Right atrium auricular region (tissue), 2 donors: ENCODE measurements around the gene FAM171A1. TPM values are rescaled to one million over a fixed set of nuclear protein-coding genes. Genes with fewer than 3 reads are reported as not detected.

Experiments
- DNase-seq: peaks from one replicate; pipeline ENCODE4 v3.0.0-alpha.2; 2019; ENCODE audit warnings: low spot score
- H3K27ac ChIP-seq, 2 donors: fragments of 200-600 bp; sonication (generic); 1 replicate in 1 of 2; 2 replicates in 1 of 2; pipeline ENCODE4 v1.5.1; 2016 to 2019
- H3K27me3 ChIP-seq, 2 donors: fragments of 200-600 bp; sonication (generic); one replicate each; pipeline versions ENCODE4 v1.5.1 to v1.6.0; 2017 to 2019
- H3K36me3 ChIP-seq: fragments of 200-600 bp; sonication (generic); one replicate; pipeline ENCODE4 v1.5.1; 2016
- H3K4me1 ChIP-seq, 2 donors: fragments of 200-600 bp; sonication (generic); one replicate each; pipeline versions ENCODE4 v1.5.1 to v1.6.0; 2017 to 2019
- H3K4me3 ChIP-seq, 2 donors: fragments of 200-600 bp; sonication (generic); 1 replicate in 1 of 2; 2 replicates in 1 of 2; pipeline ENCODE4 v1.5.1; 2017 to 2019; ENCODE audit warnings: mild to moderate bottlenecking in 1 of 2, moderate library complexity in 1 of 2
- H3K9me3 ChIP-seq, 2 donors: fragments of 200-600 bp; sonication (generic); one replicate each; pipeline ENCODE4 v1.5.1; 2019
- total RNA-seq, 2 donors: library from RNA; depleted of rRNA; stranded (reverse); fragments of >200 nt; gene quantifications; one replicate each; pipeline ENCODE4 v1.1.0, GENCODE V29; 2016
- TF ChIP-seq, protein P1 (sequence below), 2 donors: fragments of 200-600 bp; sonication (generic); IDR thresholded peaks; one replicate each; pipeline ENCODE4 v1.5.1; 2019; ENCODE audit warnings: antibody characterized with exemption in 2 of 2

Gene FAM171A1
- total RNA-seq, 2 donors from 2014 or later, result 7.8 to 13.7 TPM

DNA sequence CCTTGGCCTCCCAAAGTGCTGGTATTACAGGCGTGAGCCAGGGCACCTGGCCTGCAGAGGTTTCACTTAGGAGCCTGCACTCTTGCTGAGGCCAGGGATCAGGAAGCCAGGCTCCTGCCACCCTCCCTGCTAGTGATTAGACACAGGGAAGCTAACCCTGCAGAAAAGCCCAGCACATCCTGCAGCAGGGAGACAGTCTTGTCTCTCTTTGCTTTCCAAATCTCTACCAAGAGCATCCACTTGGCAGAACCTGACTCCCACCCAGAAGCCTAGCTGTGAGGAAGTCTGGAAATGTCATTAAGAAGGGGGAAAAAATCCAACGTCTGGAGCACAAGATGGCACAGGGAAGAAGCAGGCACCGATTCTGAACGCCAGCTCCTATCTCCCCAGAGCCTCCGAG lies 8.0 kb upstream of the FAM171A1 start:
- H3K4me3 ChIP-seq, result no peak overlapping the region
- no peak overlapping the region for H3K27ac ChIP-seq
- H3K27me3 ChIP-seq, result no peaks in the 10 kb centered on the region
- H3K4me1 ChIP-seq, result no peaks in the 10 kb centered on the region
- TF ChIP-seq, protein P1, sequence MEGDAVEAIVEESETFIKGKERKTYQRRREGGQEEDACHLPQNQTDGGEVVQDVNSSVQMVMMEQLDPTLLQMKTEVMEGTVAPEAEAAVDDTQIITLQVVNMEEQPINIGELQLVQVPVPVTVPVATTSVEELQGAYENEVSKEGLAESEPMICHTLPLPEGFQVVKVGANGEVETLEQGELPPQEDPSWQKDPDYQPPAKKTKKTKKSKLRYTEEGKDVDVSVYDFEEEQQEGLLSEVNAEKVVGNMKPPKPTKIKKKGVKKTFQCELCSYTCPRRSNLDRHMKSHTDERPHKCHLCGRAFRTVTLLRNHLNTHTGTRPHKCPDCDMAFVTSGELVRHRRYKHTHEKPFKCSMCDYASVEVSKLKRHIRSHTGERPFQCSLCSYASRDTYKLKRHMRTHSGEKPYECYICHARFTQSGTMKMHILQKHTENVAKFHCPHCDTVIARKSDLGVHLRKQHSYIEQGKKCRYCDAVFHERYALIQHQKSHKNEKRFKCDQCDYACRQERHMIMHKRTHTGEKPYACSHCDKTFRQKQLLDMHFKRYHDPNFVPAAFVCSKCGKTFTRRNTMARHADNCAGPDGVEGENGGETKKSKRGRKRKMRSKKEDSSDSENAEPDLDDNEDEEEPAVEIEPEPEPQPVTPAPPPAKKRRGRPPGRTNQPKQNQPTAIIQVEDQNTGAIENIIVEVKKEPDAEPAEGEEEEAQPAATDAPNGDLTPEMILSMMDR (IDR thresholded peaks at IDR 0.05), result no peak
- no peaks in the 10 kb centered on the region for H3K9me3 ChIP-seq
- no peak for DNase-seq
- no peaks in the 10 kb centered on the region for H3K36me3 ChIP-seq

DNA sequence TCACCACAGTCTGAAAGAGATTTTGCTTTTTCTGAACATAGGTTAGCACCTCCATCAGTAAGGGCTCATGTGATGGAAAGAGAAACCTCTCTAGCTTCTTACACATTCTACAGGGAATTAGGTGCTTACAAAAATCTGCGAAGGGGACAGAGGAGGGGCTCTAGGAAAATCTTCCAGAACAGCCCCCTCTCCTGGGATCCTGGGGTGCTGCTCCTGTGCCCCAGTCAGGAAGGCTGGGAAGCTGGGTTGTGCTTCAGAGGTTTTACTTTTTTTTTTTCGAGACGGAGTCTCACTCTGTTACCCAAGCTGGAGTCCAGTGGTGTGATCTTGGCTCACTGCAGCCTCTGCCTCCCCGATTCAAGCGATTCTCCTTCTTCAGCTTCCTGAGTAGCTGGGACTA lies 7.5 kb upstream of the FAM171A1 start:
- Histone ChIP-seq H3K4me3 (no peak overlapping the region), H3K27me3 (no peaks in the 10 kb centered on the region), H3K36me3 (no peaks in the 10 kb centered on the region), H3K4me1 (no peaks in the 10 kb centered on the region), H3K9me3 (no peaks in the 10 kb centered on the region), H3K27ac (no peak overlapping the region)
- DNase-seq, result no peak
- TF ChIP-seq, protein P1 (IDR thresholded peaks at IDR 0.05), result no peak

DNA sequence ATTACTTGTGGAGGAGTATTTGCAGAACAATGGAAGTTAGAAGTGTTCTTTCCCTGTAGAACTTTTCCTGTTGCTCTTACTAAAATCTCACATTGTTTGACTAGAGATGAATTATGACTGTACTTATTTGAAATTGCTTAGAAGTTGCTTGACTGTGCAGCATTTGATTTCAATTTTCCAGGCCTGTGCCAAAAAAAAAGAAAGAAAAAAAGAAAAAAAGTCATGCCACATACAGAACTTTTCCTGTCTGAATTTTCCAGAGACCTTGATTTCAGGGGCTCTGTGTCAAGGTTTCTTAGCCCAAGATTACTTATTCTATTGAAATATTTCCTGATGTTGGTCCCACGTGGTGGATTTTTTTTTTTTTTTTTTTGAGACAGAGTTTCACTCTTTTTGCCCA lies 3.5 kb upstream of the FAM171A1 start:
- TF ChIP-seq, protein P1 (IDR thresholded peaks at IDR 0.05), result no peak
- no peak for DNase-seq
- peaks cover 0 to 4% of the 10 kb centered on the region in 2 donors for H3K4me1 ChIP-seq
- H3K27ac ChIP-seq, result no peak overlapping the region
- no peaks in the 10 kb centered on the region for H3K27me3 ChIP-seq
- H3K36me3 ChIP-seq, result no peaks in the 10 kb centered on the region
- H3K4me3 ChIP-seq, result no peak overlapping the region
- H3K9me3 ChIP-seq, result no peaks in the 10 kb centered on the region

DNA sequence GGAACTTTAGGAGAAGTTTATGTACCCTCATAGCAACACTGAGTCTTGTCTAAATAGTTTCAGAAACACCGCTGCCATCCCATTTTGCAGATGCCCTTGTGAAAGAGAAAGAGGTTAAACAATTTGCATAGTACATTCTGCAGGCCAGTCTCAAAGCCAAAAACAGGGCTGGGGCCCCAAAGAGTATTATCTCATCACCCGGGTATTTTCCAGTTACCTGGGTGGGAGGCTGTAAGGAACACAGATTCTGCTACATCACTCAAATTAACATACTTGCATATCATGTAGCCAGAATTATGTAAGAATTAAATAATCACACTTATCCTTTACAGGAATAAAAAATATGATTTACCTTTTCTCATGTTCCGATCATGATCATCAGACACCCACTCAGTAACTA lies 3.1 kb upstream of the FAM171A1 start:
- Histone ChIP-seq H3K27me3 (no peaks in the 10 kb centered on the region), H3K9me3 (no peaks in the 10 kb centered on the region), H3K36me3 (no peaks in the 10 kb centered on the region), H3K4me1 (peaks cover 0 to 7% of the 10 kb centered on the region in 2 donors), H3K27ac (no peak overlapping the region), H3K4me3 (no peak overlapping the region)
- DNase-seq, result no peak
- TF ChIP-seq, protein P1 (IDR thresholded peaks at IDR 0.05), result no peak

DNA sequence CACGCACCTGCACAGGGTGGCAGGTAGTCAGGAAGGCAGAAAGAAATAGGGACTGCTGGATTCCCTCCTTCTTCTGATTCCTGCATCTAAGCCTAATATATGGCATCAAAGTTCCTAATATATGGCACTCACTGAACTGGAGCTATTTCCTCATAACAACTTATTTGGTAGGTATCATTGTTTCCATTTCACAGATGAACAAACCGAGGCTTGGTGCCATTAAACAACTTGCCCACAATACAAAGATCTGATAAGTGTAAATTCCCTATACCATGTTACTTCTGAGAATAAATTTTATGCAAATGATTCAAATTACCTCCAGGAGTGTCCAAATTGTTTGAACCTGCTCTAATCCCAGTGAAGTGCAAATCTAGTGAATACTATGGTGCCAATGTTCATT lies 2.1 kb upstream of the FAM171A1 start:
- Histone ChIP-seq H3K4me3 (no peak overlapping the region), H3K4me1 (peaks cover 0 to 7% of the 10 kb centered on the region in 2 donors), H3K36me3 (no peaks in the 10 kb centered on the region), H3K27me3 (no peaks in the 10 kb centered on the region), H3K9me3 (no peaks in the 10 kb centered on the region), H3K27ac (no peak overlapping the region)
- no peak for DNase-seq
- TF ChIP-seq, protein P1 (IDR thresholded peaks at IDR 0.05), result no peak

DNA sequence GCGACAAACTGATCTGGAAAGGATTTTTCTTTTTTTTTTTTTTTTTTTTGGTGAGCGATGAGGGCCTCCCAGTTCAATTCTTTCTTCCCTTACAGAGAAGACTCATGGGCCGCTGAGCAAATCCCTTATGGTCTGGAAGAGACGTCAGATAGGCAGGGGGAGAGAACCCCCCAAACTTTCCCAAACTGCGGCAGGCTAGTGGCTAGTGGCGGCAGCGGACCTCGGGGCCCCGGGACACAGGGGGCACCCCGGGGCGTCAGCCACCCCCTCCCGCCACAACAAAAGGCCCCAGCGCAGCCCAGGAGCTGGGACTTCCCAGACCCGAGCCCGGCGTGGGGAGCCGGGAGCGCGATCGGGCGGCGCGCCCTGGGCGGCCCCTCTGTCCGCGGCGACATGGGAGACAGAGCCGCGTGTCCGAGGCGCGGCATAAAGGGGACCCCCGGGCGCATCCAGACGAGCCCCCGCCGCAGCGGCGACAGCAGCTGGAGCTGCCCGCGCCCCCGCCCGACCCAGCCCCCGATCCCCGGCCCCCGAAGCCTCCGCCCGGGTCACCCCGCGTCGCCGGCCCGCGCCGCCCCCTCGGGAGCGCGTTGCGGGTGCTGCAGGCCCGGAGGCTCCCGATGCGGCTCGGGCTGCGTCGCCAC lies 755 bp downstream of the FAM171A1 start:
- H3K4me3 ChIP-seq, result peak overlapping the region; percentile 70 to 76
- H3K27ac ChIP-seq, result peak overlapping the region; percentile 2 to 66
- no peaks in the 10 kb centered on the region for H3K27me3 ChIP-seq
- no peak for DNase-seq
- TF ChIP-seq, protein P1 (IDR thresholded peaks at IDR 0.05), result no peak
- no peaks in the 10 kb centered on the region for H3K36me3 ChIP-seq
- H3K9me3 ChIP-seq, result no peaks in the 10 kb centered on the region
- peaks cover 0 to 7% of the 10 kb centered on the region in 2 donors for H3K4me1 ChIP-seq
